DMS53 (cell line): ENCODE data around the gene MYOT.

Source experiments
- DNase-seq: peaks from one replicate; lab custom pipeline; 2025; lab: John Stamatoyannopoulos, UW

The MYOT gene

DNA sequence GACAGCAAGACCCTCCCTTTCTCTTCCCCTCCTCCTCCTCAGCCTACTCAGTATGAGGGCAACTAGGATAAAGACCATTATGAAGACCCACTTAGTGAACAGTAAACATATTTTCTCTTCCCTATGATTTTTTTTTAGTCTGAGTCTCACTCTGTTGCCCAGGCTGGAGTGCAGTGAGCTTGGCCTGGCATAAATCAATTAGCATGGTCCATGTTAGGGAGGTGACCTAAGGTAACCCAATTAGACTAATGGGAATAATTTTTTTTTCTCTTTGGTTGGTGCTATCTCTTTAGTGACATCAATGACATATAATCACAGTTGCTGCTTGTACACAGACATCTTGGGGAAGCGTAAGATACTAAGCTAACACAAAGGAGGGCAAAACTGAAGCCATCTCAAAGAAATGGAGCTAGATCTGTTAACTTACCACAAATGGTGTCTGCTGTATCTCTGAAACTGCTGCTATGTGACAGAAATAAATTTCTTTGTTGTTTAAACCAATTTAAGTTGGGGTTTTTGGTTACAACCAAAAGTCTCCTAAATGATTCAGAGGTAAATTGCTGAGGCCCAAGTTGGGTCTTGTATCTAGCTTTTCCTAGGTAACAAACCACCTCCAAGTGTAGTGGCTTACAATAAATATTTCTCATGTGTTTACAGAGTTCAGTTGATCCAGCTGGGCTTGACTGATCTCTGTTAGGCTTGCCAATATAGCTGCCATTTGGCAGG, 34.9 kb downstream of the MYOT start:
- no peak for DNase-seq

- no peak for DNase-seq
Observed at GRCh38 chr5:137914758-137915157, 47.1 kb downstream of the MYOT start.

GRCh38 chr5:137916923-137917322, 49.3 kb downstream of the MYOT start:
- no peak for DNase-seq

DNA sequence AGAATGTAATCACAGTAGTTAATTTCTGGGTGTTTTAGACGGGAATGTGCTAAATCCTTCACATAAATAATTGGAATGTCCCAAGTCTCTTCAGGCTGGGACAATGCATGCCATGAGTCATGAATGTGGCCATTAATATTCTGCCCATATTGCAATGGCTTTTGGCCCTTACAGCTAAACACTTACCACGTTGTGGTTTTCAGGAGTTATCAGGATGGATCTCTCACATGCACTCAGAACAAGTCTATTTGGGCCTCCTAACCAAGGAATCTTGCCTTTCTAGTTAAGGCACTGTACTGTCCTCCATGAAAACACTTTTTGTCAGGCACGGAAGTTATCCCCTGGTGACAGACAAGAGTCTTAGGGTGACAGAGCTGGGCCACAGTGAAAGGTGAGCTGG, 54.3 kb downstream of the MYOT start:
- no peak for DNase-seq

GRCh38 chr5:137923856-137924255, 56.2 kb downstream of the MYOT start:
- no peak for DNase-seq

DNA sequence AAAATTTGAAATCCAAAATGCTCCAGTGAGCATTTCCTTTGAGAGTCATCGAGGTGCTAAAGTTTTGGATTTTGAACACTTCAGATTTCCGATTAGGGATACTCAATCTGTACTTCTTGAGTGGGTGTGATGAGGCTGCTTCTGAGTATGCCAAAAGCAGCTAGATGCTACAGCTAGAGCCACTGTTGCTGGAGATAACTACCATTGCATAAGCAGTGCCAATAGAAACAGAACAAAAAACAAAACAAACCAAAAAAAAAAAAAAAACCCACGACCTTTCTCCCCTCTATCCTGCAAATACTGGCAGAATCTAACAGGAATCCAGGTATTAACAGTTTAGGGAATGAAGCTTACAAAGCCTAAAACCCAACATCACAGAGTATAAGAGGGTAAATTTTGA, 65.1 kb downstream of the MYOT start:
- no peak for DNase-seq

DNA sequence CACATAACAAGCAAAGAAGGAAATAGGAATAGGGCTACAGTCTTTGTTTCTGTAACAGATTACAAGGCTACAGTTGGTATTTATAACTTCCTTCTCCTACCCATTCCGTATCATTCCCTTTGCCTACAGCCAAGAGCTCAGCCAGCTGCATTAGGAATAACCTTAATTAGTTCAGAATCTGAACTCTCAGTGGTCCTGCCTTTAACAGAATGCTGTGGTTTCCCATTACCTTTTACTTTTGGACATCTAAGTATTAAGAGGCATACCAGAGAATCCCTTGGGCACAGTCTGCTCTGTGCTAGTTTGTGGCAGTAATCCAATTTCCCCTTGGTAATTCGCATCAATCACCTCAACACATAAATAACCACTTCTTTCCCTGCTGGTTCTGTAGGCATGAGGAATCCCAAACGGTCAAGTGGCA, 65.8 kb downstream of the MYOT start:
- no peak for DNase-seq

DNA sequence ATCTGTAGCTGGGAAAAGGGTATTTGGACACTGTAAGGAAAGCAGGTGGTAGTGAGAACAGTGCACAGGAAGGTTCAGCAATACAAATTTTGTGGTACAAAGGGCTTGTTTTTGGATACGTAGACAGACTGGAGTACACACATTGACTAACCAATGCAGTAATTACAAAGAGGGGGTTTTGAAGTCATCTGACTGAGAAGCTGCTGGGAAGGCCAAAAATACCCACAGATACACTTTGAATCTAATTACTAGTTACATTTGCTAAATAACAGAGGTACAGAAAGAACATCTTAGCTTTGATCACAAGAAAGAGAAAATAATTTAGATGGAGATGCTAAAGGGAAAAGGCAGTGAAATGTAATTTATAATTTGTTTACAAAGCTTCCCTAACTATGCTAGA, 67.5 kb downstream of the MYOT start:
- DNase-seq = no peak

DNA sequence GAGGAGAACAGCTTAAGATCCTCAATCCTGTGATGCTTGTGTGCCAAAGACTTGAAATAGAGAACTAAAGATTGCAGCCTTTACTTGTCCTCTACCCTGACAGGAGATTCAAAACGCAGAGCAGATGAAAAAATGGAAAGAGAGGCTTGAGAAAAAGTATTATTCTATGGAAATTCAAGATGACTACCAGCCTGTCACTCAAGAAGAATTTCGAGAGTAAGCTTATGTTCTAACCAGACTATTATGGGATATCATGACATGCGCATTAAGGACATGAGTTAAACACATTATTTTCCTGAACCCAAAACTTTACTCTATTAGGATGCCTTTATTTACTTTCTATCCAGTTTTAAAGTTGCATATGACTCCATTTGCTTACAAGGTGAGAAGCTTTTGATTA, 68.0 kb downstream of the MYOT start:
- DNase-seq = no peak
